IPS-18c (cell line): ENCODE data around the gene TCF7L2.
"Not testable (repeated sequence)": the region's sequence is repeated elsewhere in the genome, so short reads cannot be mapped to it uniquely, and the experiment has no call there.

Source experiments
- H3K4me3 ChIP-seq: 2 replicates; pipeline ENCODE4 v1.7.0; 2013; ENCODE audit warnings: low read depth, mild to moderate bottlenecking, low read length, moderate library complexity; ENCODE audit not compliant: insufficient read depth
- H3K9me3 ChIP-seq: one replicate; pipeline ENCODE4 v1.6.1; 2013; ENCODE audit warnings: mild to moderate bottlenecking, low read length, moderate library complexity; ENCODE audit not compliant: control insufficient read depth, insufficient read depth

The TCF7L2 gene

DNA sequence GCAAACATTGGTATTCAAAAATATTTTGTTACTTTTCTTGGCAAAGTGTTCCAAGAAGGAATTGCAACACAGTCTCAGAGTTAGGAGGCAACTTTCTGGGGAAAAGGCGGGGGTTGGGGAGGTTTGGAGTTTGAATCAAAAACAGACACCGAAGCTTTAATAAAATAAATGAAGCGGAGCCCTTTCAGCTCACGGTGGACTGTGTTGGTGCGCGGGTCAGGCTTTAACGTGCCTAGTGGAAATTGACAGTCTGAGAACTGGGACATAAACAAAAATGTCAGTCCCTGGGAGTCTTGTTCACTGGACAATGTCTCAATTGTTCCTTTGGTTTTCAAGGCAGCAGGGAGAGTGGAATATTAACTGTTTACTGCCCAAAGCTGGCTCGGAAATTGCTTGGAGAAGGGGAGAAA lies 109.3 kb downstream of the TCF7L2 start:
- Histone ChIP-seq H3K4me3 (no peak overlapping the region), H3K9me3 (no peaks in the 10 kb centered on the region)

DNA sequence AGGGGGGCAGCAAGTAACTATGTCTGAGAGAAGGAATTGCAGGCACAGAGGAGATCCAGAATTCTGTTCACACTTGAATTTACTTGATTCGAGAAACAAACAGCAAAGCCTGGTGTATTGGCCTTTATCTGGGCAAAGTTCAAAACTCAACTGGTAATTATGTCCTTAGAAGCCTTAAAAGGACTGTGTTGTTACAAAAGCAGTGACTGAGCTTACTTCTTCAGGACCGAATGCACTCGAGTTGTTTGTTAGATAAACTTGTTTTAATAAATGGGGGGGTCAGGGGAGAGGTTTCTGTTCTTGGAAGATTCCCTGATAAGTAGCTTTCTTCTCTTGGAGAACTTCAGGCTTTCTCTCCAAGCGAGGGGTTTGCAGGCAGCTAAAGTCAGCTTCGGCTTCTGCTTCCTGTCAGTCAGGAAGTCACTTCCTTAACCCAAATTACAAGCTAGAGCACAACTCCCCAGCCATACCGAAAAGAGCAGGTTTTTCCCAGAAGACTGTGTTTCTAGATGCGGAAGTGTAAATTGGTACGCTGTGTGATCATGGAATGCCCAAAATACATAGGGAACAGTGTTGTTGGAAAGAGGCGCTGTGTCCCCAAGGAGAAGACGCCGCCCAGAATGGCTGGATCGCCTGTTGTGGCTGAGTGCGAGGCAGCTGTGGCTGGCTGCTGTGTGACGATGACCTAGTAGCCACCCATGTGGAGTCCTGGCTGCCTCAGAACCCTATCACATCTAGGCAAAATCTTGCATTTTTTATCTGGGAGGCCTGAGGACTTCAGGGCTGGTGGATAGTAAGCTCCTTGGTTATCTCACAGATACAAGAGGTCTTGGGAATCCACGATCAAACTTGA lies 110.4 kb downstream of the TCF7L2 start:
- H3K4me3 ChIP-seq = no peak overlapping the region
- H3K9me3 ChIP-seq = no peaks in the 10 kb centered on the region

DNA sequence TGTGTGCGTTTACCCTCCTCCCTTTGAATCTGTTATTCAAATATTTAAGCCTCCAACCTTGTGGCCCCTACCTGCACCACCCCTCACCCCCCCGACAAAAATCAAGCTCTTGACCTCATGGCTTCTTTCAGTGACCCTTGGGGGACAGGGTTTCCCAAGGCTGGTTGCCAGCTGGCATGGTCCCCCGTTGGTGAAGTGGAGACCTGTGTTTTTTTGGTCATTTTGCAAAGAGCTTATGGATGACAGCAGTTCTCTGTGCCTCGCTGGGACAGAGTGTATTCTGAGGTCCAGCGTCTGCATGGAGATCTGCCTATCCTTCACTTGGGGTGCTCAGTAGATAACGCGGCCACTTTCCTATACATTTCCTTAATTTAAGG lies 111.0 kb downstream of the TCF7L2 start:
- no peaks in the 10 kb centered on the region for H3K9me3 ChIP-seq
- H3K4me3 ChIP-seq = no peak overlapping the region

DNA sequence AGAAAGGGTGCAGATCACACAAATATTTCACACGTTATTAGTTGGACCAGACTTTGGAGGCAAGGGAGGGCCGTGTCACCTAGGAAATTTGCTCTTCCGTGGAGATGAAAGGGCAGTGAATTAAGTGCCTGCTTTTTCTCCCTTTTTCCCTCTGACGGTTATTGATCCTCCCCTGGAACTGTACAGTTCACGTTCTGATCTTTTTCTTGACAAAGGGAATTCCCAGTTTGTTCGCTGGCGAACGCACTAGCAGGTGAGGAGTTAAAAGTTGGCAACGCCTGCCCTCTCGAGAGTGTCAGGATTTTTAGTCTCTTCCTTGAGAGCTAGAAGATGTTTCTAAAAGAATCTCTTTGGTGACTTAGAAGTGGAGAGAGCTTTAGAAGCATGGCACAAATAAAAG lies 111.5 kb downstream of the TCF7L2 start:
- Histone ChIP-seq H3K9me3 (no peaks in the 10 kb centered on the region), H3K4me3 (no peak overlapping the region)

DNA sequence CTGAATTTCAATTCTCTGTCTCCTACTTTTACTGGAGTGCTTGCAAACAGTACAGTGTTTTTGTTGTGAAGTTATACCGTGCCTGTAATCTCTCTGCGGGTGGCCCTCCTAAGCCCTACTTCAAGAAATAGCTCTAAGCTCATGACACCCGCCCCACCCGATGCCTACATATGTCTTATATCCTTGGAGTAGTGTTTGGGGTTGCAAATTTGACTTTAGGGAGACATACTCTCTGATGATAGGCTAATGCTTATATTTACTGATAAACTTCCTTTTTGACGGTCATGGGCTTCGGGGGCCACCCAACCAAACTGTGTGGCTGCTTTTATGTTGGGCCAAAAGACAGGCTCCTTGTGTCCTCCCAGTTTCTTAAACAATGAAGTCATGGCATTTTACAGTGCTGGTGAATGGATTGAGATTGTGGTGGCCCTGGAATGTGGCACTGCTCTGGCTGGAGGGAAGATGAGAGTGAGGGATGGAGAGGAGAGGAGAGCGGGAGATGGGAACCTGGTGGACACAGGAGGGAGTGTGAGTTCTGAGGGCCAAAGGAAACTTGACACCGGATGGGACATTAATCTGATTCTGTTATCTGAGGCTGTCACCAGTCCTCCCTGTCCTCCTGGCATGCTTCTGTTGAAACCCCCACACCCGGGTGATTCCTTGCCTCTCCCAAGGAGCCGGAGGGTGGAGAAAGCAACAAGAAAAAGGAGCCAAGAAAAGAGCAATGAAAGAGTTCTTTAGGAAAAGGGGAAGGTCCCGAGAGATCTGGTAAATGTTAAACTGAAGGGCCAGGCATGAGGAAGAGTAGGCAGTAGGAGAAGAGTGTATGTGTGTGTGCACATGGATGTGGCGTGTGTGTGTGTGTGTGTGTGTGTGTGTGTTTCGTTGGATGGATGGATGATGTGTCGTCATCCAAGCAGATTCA lies 113.3 kb downstream of the TCF7L2 start:
- H3K4me3 ChIP-seq = no peak overlapping the region
- no peaks in the 10 kb centered on the region for H3K9me3 ChIP-seq

DNA sequence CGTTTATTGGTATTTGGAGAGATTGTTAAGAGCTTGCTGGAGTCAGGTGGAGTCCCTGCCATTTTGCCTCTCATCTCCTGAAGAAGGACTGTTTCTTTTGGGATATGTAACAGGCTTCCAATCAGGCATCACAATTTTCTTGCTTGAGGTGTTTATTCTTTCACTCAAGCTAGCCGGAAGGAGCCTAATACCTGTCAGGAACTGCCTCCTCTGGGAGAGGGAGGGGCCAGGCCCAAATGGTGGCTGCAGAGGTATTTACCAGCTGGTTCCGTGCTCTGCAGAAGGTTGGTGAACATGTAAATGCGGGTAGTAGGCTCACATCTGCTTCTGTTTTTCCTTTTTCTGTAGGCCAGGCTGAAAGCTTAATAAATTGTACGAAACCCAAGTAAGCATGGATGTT lies 114.0 kb downstream of the TCF7L2 start:
- no peaks in the 10 kb centered on the region for H3K9me3 ChIP-seq

DNA sequence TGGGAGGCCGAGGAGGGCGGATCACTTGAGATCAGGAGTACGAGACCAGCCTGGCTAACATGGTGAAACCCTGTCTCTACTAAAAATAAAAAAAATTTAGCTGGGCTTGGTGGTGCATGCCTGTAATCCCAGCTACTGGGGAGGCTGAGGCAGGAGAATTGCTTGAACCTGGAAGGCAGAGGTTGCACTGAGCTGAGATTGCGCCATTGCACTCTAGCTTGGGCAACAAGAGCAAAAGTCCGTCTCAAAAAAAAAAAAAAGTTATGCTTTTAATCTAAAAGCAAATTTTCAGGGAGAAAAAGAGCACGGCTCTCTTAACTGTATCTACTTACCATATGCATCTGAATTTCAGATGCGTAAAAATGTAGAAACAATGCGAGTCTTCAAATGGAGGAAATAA lies 116.1 kb downstream of the TCF7L2 start:
- H3K9me3 ChIP-seq, H3K4me3 ChIP-seq: not testable (repeated sequence)

More for the DNA sequence above, 114.0 kb downstream of the TCF7L2 start:
- H3K4me3 ChIP-seq = no peak overlapping the region

DNA sequence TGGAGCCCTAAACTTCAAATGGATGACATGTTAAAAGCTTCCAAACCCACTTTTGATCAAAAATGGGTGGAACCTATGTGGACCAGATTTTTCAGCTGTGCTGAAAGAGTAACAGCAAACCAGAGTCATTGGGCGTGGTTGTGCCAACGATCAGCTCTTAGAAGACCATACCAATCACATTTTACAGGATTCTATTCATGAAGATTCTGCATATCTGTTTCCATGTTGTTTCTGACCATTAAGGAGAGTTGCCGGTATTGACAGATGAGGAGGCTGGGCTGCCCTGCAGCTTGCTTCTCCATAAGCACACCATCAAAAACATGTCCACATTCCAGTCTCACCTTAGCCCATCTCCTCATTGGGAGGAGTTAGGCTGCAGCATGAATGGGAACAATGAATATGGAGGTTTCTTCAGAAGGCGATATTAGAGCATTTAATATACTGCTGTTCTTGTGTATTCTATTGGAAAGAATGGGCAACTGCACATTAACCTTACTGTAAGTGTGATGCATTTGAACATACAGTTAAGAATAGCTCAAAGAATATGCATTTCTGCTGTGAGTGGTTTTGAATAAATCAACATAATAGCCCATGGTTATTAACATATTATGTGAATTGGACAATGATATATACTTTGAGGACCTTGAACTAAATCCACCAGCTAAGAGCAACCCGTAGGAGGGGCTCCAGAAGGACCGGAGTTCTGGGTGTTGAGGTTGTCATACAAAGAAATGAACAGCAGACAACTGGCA lies 116.7 kb downstream of the TCF7L2 start:
- no peaks in the 10 kb centered on the region for H3K9me3 ChIP-seq
- H3K4me3 ChIP-seq = no peak overlapping the region

DNA sequence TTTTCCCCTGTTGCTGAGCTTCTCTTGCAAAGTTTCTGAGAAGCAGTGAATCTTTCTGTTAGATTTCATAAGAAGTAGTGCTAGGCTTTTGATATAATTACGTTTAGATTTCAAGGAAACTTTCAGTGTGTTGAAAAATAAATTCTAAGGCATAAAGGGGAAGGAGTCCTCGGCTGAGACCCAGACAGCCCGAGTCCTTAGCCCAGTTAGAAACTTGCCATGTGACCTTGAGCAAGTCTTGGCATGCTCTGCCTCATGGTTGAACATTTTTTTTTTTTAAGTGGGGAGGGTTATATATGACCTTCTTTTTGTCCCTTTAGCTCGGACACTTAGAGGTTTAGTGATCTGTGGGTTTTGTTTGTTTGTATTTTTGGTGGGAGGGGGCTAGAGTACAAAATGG lies 117.5 kb downstream of the TCF7L2 start:
- H3K9me3 ChIP-seq = no peaks in the 10 kb centered on the region
- H3K4me3 ChIP-seq = no peak overlapping the region

DNA sequence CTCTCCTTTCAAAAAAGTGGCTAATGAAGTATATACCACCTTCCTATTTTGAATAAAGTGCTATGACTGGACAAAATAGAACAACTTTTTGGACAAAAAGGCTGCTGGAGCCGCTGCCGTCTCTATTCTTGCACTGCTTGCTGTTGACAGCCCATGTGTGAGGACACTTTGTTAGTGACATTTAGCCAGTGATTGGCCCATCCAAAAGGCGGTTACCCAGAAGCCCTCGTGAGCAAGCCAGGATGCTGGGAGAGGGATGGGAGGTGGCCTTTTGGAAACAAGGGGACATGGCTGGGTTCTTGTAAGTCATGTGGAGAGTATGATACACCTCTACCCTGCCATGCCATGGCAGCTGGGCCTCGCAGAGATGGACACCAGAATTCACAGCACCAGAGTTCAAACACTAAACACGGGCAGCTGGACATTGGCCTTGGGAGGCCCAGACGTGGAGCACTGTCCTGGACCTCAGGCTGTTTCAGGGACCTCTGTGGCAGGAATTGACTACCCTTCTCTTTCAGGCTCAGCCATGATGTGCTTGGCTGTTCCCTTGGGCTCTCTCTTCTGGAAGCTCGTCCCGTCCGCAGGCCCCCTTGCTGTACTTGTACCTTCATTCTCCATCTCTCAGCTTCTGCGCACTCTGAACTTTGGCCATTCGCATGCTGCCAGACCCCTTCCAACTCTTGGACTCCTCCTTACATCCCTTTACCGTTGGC lies 118.3 kb downstream of the TCF7L2 start:
- Histone ChIP-seq H3K4me3 (no peak overlapping the region), H3K9me3 (no peaks in the 10 kb centered on the region)

DNA sequence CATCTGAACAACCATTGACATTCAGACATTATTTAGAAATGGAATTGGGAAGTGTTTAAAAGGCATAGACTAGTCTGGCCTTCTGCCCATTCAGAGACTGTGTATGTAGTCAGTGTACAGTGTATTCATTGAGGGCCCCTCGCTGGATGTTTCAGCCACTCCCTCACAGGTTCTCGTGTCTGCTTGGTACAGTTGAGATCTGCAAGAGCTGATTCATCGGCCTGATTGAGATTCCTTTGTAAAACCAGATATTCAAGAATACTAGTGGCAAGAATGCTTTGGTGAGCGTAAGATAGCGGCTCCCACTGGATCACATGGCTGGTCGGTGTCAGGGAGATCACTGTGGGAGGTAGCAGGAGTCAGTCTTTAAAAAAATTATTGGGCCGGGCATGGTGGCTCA lies 119.5 kb downstream of the TCF7L2 start:
- Histone ChIP-seq H3K9me3 (no peaks in the 10 kb centered on the region), H3K4me3 (no peak overlapping the region)

DNA sequence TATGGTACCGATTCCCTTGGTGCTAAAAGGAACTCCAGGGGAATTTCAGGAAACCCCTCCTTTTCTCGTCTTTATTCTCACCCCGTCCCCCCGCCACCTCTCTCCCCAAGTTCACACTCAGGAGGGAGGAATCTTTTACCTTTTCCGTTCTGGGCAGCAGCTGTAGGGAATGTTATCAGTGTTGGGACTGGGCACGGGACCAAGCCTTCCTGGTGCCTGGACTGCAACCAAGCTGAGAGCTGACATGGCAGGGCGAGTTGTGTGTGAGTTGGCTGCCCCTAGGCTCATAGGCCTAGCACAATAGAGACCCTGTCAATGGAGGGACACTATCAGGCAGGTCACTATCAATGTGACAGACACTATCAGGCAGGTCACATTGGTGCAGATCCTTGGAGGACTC lies 121.4 kb downstream of the TCF7L2 start:
- Histone ChIP-seq H3K9me3 (no peaks in the 10 kb centered on the region), H3K4me3 (no peak overlapping the region)

DNA sequence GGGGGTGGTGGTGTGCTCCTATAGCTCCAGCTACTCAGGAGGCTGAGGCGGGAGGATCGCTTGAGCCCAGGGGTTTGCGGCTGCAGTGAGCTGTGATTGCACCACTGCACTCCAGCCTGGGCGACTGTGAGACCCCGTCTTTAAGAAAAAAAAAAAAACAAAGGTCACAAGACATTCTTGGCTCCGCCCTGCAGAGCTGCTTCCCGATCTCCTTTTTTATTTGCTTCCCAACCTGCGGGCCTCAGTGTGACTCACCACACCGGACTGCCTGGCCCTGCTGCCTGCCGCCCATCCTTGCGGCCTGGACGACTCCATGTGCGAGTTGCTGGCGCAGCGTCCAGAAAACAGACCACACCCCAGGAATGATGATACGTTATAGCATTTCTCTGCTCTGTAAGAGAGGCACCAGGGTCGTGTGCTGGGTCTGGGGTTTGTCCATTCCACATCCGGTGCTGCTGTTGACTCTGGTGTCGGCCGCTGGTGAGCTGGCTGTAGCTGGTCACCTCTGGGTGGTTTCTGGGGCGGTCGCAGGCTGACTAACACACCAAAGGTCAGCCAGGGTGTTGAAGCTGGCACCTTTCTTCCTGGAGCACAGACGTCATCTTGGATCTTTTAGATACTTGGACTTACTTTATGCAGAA lies 123.6 kb downstream of the TCF7L2 start:
- Histone ChIP-seq H3K9me3 (no peaks in the 10 kb centered on the region), H3K4me3 (no peak overlapping the region)

DNA sequence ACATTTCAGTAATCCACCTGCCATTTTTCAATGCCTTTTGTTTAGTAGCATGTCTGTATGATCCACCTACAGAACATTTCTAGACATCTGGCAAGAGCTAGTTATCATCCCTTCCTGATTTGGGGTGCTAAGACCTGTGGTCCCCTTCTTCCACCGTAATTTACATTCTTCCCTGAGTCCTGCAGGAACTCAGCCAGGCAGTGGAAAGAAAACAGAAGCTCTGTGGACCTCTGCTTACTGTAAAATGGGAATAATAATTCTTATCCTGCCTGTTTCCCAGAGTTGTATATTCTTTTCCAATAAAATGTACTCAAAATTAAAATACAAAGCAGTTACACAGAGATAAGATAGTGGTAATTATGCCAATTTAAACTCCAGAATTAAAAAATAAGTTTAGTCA lies 126.9 kb downstream of the TCF7L2 start:
- Histone ChIP-seq H3K9me3 (no peaks in the 10 kb centered on the region), H3K4me3 (no peak overlapping the region)

DNA sequence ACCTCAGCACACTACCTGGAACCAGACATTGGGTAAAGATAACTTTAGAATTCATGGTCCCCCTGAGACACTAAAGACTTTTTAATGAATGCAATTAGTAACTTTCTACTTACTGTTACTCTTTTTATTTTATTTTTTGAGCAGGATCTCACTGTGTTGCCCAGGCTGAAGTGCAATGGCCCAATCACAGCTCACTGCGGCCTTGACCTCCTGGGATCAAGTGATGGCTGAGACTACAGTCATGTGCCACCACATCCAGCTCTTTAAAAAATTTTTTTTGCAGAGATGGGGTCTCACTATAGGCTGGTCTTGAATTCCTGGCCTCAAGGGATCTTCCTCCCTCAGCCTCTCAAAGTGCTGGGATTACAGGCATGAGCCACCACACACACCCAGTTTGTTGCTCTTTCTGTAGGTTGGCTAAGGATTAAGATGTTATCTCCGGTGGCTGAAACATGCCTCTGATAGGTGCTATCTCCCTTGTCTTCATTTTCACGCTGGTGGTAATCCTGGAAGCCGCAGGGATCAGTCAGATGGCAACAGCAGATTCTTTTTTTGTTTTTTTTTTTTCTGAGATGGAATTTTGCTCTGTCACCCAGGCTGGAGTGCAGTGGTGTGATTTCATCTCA lies 128.3 kb downstream of the TCF7L2 start:
- Histone ChIP-seq H3K9me3 (no peaks in the 10 kb centered on the region), H3K4me3 (no peak overlapping the region)
